ENCODE measurements around the gene CLECL1. TPM values are rescaled to one million over a fixed set of nuclear protein-coding genes. Genes with fewer than 3 reads are reported as not detected.

The CLECL1 gene
- total and polyA plus RNA-seq, 12 donors: 0.38 to 1.9 (median 1.2) TPM; not detected in 4

- H3K4me3 ChIP-seq: no peak overlapping the region
- DNase-seq: no peak
- intact Hi-C loops (cut with DNase I): no loop called here
- no peaks in the 10 kb centered on the region for H3K27me3 ChIP-seq
- no peak overlapping the region for H3K27ac ChIP-seq
- TF ChIP-seq, protein P1, sequence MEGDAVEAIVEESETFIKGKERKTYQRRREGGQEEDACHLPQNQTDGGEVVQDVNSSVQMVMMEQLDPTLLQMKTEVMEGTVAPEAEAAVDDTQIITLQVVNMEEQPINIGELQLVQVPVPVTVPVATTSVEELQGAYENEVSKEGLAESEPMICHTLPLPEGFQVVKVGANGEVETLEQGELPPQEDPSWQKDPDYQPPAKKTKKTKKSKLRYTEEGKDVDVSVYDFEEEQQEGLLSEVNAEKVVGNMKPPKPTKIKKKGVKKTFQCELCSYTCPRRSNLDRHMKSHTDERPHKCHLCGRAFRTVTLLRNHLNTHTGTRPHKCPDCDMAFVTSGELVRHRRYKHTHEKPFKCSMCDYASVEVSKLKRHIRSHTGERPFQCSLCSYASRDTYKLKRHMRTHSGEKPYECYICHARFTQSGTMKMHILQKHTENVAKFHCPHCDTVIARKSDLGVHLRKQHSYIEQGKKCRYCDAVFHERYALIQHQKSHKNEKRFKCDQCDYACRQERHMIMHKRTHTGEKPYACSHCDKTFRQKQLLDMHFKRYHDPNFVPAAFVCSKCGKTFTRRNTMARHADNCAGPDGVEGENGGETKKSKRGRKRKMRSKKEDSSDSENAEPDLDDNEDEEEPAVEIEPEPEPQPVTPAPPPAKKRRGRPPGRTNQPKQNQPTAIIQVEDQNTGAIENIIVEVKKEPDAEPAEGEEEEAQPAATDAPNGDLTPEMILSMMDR (IDR thresholded peaks at IDR 0.05): no peak
- H3K9me3 ChIP-seq (replicated peaks in 1 of 3): no peaks in the 10 kb centered on the region
- H3K4me1 ChIP-seq (replicated peaks in 1 of 2): no peaks in the 10 kb centered on the region
- no peaks in the 10 kb centered on the region for H3K36me3 ChIP-seq (replicated peaks in 1 of 2)
These were observed 22.1 kb upstream of the CLECL1 start for GRCh38 chr12:9755035-9755434.

DNA sequence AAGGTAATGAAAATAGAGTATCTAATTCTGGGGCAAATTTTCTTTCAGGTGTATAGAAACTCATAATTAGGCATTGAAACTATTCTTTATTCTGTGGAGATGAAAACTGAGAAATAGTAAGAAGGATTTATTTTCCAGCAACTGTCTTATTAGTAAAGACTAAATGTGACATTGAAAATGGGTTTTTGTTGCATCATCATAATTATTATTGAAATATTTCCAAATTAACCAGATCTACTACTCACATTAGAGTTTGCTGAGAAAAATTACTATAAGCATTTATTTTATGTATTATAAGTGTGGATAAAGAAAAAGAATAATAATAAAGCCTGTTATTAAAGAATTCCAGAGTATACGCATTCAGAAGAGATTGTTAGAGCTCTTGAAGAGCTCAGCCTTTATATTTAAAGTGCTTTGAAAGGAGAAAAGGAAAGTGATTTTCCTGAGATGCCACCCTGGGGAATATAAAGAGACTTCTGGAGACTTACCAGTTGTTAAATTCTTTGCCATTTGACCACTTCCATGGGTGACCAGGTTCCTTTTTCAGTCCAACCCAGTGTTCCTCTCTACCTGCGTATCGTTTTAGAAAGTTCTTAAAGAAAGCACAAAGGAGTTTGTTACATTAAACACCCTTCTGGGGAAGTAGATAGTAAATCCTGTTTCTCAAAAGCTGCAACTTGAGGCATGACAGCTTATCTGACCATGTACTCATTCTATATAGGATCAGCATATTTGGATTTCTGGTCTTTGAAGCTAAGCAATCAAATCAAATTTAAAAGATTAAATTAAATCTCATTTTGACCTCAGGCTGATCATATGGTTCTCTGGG, 21.4 kb upstream of the CLECL1 start:
- H3K4me1 ChIP-seq (replicated peaks in 1 of 2): no peaks in the 10 kb centered on the region
- no peak for DNase-seq
- no peak overlapping the region for H3K27ac ChIP-seq
- 70 to 83% (median 80%) methylated on average over 3 of the region's 3 CpGs for WGBS, 4 donors
- TF ChIP-seq, protein P1 (IDR thresholded peaks at IDR 0.05): no peak
- no peaks in the 10 kb centered on the region for H3K27me3 ChIP-seq
- no peak overlapping the region for H3K4me3 ChIP-seq
- intact Hi-C loops (cut with DNase I): loop anchor here in 1 of 2 donors (5.0 kb wide), 1 partner anchor 173 kb away; no protein-coding TSS in a partner anchor
- H3K36me3 ChIP-seq (replicated peaks in 1 of 2): no peaks in the 10 kb centered on the region
- H3K9me3 ChIP-seq (replicated peaks in 1 of 3): no peaks in the 10 kb centered on the region

- intact Hi-C loops (cut with DNase I): loop anchor here in 1 of 2 donors (5.0 kb wide), 1 partner anchor 174 kb away; no protein-coding TSS in a partner anchor
- TF ChIP-seq, protein P1 (IDR thresholded peaks at IDR 0.05): no peak
- no peak for TF ChIP-seq POLR2A (IDR thresholded peaks at IDR 0.05)
- no peak for DNase-seq
- H3K4me3 ChIP-seq: no peak overlapping the region
- no peaks in the 10 kb centered on the region for H3K9me3 ChIP-seq (replicated peaks in 1 of 3)
- no peaks in the 10 kb centered on the region for H3K27me3 ChIP-seq
- H3K27ac ChIP-seq: no peak overlapping the region
- no peaks in the 10 kb centered on the region for H3K4me1 ChIP-seq (replicated peaks in 1 of 2)
- 37 to 47% (median 44%) methylated on average over 3 of the region's 3 CpGs for WGBS, 4 donors
- H3K36me3 ChIP-seq (replicated peaks in 1 of 2): no peaks in the 10 kb centered on the region
These were observed 20.6 kb upstream of the CLECL1 start for GRCh38 chr12:9753498-9753897.

GRCh38 chr12:9753073-9753472, 20.2 kb upstream of the CLECL1 start:
- Histone ChIP-seq H3K4me3 (no peak overlapping the region), H3K9me3 (replicated peaks in 1 of 3) (no peaks in the 10 kb centered on the region), H3K27ac (no peak overlapping the region), H3K27me3 (no peaks in the 10 kb centered on the region), H3K4me1 (replicated peaks in 1 of 2) (no peaks in the 10 kb centered on the region), H3K36me3 (replicated peaks in 1 of 2) (no peaks in the 10 kb centered on the region)
- WGBS, 4 donors: 56 to 62% (median 57%) methylated on average over 2 of the region's 2 CpGs
- intact Hi-C loops (cut with DNase I): loop anchor here in 1 of 2 donors (5.0 kb wide), 1 partner anchor 174 kb away; no protein-coding TSS in a partner anchor
- no peak for DNase-seq
- TF ChIP-seq, protein P1 (IDR thresholded peaks at IDR 0.05): no peak
- no peak for TF ChIP-seq POLR2A (IDR thresholded peaks at IDR 0.05)
